CD4-positive, alpha-beta T cell treated with Interleukin-12 subunit alpha and Interleukin-12 subunit beta, for 1 hour (primary cell): ENCODE results near the gene GVQW3.
A peak's percentile ranks its signal among the peaks of the same experiment; 100 is the strongest.
"Not testable (repeated sequence)": the region's sequence is repeated elsewhere in the genome, so short reads cannot be mapped to it uniquely, and the experiment has no call there.

Experiments
- DNase-seq: peaks from one replicate; pipeline ENCODE4 v3.0.0-alpha.2; 2020

Gene GVQW3

DNA sequence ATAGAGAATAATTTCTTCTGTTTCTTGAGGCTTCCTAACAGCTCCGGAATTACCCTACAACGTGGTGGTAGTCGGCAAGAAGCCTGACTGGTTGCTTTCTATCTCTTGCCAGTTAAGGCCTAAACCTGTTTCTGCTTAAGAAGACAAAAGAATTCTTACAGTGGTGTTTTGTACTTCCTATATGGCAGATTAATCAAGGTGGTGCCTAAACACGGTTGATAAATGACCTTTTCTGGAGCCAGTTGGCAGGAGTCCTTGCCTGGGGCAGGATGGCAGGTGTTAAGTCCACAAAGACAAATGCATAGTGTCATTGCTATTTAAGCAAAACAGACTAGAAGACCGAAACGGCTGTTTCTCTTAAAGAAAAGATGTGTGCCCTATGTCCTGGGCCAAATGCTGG is 9.9 kb downstream of the GVQW3 start:
- no peak for DNase-seq

- no peak for DNase-seq
Measured at GRCh38 chr11:76391811-76392475, 10.8 kb downstream of the GVQW3 start.

DNA sequence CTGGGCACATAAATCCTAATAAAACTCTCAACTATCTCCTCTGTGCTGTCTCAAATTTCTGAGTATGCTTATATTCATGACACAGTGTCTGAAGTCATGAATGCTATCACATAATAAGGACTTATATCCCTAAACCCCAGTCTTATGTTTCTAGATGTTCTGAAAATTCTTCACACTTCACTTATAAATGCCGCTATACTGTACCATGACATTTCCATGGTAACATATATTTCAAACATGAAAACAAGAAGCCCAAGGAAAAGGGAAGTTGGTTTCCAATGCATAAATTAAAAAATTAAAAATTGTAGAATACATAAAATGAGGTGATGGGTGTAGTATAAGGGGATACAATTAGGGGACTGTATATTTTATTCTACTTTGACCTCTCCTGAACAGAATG is 11.7 kb downstream of the GVQW3 start:
- no peak for DNase-seq

DNA sequence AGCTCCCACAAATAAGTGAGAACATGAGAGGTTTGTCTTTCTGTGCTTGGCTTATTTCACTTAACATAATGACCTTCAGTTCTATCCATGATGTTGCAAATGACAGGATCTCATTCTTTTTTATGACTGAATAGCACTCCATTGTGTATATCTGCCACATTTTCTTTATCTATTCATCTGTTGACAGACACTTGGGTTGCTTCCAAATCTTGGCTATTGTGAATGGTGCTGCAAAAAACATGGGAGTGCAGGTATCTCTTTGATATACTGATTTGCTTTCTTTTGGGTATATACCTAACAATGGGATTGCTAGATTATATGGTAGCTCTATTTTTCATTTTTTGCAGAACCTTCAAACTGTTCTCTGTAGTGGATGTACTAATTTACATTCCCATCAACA is 13.3 kb downstream of the GVQW3 start:
- no peak for DNase-seq

GRCh38 chr11:76395296-76395695 is 14.2 kb downstream of the GVQW3 start:
- DNase-seq: no peak

DNA sequence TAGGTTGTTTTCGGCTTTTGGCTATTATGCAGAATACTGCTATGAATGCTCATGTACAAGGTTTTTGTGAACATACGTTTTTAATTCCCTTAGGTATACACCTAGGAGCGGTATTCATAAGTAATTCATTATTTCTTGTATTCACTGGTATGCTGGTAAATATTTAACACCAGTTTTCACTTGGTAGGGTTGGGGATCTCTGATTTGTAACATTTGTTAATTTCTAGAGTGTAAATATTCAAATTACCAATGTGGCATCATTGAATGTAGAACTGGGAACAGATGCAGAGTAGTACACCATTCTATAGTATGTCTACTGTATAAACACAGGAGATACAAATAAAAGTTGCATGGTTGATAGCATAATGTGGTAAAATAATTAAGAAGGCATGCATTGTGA is 16.3 kb downstream of the GVQW3 start:
- DNase-seq: no peak

- DNase-seq: no peak
Measured at GRCh38 chr11:76400967-76401366, 19.8 kb downstream of the GVQW3 start.

- not testable (repeated sequence) for DNase-seq
Measured at GRCh38 chr11:76401484-76401883, 20.4 kb downstream of the GVQW3 start.

- no peak for DNase-seq
Measured at GRCh38 chr11:76406359-76406758, 25.2 kb downstream of the GVQW3 start.

- no peak for DNase-seq
Measured at GRCh38 chr11:76408171-76408965, 27.2 kb downstream of the GVQW3 start.

- no peak for DNase-seq
Measured at GRCh38 chr11:76410851-76411357, 29.8 kb downstream of the GVQW3 start.

GRCh38 chr11:76415073-76415472 is 34.0 kb downstream of the GVQW3 start:
- DNase-seq: no peak

DNA sequence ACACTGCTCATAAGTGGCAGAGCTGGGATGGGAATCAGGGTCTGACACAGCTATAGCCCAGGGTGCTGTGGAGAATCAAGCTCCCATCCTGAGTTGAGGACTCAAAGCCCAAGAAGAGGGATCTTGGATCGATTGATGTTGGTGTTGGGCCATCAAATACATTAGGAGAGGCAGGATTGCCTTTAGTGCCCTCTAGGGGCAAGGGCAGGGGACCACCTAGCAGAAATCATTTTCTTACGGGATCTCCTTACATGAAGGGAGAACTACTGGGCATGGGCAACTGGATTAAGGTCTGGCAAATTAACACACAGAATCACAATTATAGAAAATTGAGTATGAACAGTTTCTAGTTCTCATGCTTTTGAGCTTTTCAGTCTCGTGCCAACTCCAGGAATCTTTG is 38.8 kb downstream of the GVQW3 start:
- peak; percentile 16 for DNase-seq

DNA sequence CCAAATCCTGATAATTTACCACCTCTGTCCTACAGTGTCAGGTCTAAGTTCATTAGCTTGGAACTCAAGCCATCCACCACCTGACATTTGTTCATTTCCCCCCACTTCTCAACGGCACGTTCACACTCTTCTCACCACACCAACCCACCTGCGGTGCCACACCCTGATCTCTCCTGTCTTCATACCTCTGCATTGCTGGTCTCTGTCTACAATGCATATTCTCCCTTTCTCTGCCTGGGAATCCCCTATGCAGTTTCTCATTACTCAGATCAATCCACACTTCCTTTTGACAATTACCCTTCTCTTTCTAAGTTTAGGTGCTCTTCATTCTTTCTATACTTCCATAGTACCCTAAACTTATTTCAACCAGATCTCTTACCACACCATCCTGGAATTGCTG is 43.3 kb downstream of the GVQW3 start:
- no peak for DNase-seq

GRCh38 chr11:76424891-76425290 is 43.8 kb downstream of the GVQW3 start:
- DNase-seq: no peak

GRCh38 chr11:76426660-76427059 is 45.5 kb downstream of the GVQW3 start:
- no peak for DNase-seq

GRCh38 chr11:76436020-76436419 is 54.9 kb downstream of the GVQW3 start:
- no peak for DNase-seq

DNA sequence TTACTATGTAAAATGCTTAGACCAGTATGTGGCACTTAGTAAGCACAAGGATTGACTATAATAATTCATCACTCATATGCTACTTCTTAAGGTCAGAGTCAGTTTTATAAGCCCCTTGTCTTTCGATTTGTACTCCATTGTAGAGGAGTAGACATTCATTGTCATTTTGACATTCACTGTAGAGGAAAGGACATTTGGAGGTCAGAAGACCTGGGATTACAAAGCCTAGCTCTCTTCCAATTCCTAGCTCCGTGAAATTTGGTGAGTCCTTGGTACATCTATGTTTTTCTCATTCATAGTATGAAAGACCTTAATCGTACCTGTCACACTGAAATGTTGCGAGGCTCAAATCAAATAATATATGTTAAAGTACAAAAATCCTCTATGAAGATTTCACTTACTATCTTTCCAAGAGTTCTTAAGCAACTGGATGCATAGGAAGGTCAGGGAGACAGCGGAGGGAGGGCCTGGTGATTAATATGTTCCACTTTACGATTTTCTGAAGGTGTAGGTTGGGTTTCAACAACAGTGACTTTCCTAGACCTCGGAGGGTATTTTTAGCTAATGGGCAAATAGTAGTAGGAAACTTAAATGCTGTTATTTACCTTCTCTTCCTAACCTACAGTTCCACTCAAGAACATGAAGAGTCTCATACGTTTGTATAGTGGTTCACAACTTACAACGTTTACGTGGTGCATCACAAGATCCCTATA is 62.3 kb downstream of the GVQW3 start:
- DNase-seq: no peak

GRCh38 chr11:76444065-76444383 is 62.9 kb downstream of the GVQW3 start:
- DNase-seq: no peak

- peak; percentile 93 for DNase-seq
Measured at GRCh38 chr11:76444384-76445120, 63.4 kb downstream of the GVQW3 start, which contains the start of gene EMSY. Gene EMSY, plus strand, starts transcription at chr11:76445018. Its CDS starts 1,921 bp downstream, at chr11:76446939.

DNA sequence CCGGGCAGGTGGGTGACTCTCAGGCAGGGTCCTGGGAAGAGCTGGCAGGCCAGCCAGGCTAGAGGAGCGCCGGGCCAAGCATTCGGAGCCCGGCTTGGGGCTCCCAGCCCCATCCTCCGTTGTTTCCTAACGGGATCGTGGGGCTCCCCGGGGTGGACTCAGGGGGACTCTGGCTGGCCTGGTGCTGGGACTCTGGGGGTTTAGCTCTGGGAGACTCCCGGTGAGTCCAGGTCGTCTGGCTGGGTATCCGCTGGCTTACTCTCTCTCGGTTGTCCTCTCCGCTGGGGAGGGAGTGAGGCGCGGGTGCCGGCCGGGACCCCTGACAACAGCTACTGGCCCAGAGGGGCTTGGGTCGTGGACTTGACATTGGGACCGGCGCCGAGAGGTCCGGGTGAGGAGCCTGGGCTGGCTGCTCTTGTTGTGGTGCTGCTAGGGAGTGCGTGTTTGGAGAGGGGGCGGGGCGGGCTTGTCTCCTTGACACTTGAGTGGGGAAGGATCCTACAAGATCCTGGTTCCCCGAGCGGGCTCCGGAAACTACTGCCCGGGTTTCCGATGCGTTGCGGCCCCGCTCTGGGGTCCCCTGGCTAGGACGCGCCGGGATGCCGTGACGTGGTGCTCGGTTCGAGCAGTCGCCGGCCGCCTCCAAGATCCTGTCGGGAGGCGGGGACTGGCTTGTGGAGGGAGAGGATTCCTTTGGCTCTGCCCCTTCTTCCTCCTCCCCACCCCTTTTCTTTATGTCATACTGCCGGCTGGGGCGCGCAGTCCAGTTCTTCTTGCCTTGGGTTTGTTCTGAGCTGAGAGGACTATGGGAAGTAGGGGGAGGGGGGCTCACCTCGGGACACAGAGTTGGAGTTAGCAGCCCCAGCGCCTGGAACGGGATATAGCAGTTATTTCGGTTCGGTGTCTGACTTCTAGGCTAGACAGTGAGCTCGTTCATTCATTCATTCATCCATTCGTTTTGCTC is 64.3 kb downstream of the GVQW3 start:
- DNase-seq: peak; percentile 47

GRCh38 chr11:76448506-76448905 is 67.4 kb downstream of the GVQW3 start:
- no peak for DNase-seq
